SK-N-SH (cell line): Measurements from ENCODE around the gene GSTO1.

Experiments used
- CTCF ChIP-seq: fragments of 200-600 bp; sonication (generic); IDR thresholded peaks from 2 replicates; pipeline ENCODE4 v1.6.1; 2017; ENCODE audit warnings: antibody characterized with exemption, mild to moderate bottlenecking, moderate library complexity
- EP300 ChIP-seq, 2 experiments: IDR thresholded peaks; 2 replicates each; pipeline versions ENCODE4 v1.4.0 to v1.6.1; 2012; ENCODE audit warnings: borderline replicate concordance in 1 of 2, low read depth in 1 of 2, low read length in 1 of 2
- FOXM1 ChIP-seq: IDR thresholded peaks from 2 replicates; pipeline ENCODE4 v1.4.0; 2012; ENCODE audit warnings: low read depth, mild to moderate bottlenecking
- GATA2 ChIP-seq: sonication (generic); formaldehyde crosslinking; IDR thresholded peaks from 2 replicates; pipeline ENCODE4 v1.5.0; 2020; ENCODE audit warnings: mild to moderate bottlenecking, missing genetic modification reagents
- IRF3 ChIP-seq: fragments of 150-350 bp; IDR thresholded peaks from 2 replicates; pipeline ENCODE4 v1.6.1; 2016; ENCODE audit warnings: mild to moderate bottlenecking, low read depth, low read length
- JUND ChIP-seq: IDR thresholded peaks from 2 replicates; pipeline ENCODE4 v1.4.0; 2012
- NRF1 ChIP-seq: IDR thresholded peaks from 2 replicates; pipeline ENCODE4 v1.6.1; 2012; ENCODE audit warnings: low read depth, mild to moderate bottlenecking, low read length
- POLR2AphosphoS5 ChIP-seq: IDR thresholded peaks from 2 replicates; pipeline ENCODE4 v1.6.1; 2012; ENCODE audit warnings: low read depth, low read length
- RAD21 ChIP-seq: IDR thresholded peaks from 2 replicates; pipeline ENCODE4 v1.6.1; 2012; ENCODE audit warnings: mild to moderate bottlenecking, low read length
- RCOR1 ChIP-seq: fragments of 150-350 bp; IDR thresholded peaks from 2 replicates; pipeline ENCODE4 v1.6.1; 2017; ENCODE audit warnings: antibody characterized with exemption, low read length
- REST ChIP-seq: IDR thresholded peaks from 2 replicates; pipeline ENCODE4 v1.6.1; 2012; ENCODE audit warnings: mild to moderate bottlenecking, low read depth, low read length, moderate library complexity
- RFX5 ChIP-seq: IDR thresholded peaks from 2 replicates; pipeline ENCODE4 v1.6.1; 2012; ENCODE audit warnings: mild to moderate bottlenecking, improper control_type of control experiment, low read length
- RXRA ChIP-seq: IDR thresholded peaks from 2 replicates; pipeline ENCODE4 v1.4.0; 2012; ENCODE audit warnings: low read depth, mild to moderate bottlenecking, borderline replicate concordance
- SIN3A ChIP-seq: IDR thresholded peaks from 2 replicates; pipeline ENCODE4 v1.6.1; 2012; ENCODE audit warnings: low read depth, mild to moderate bottlenecking, low read length, moderate library complexity, borderline replicate concordance

GRCh38 chr10:104304927-104305326 is 50.2 kb downstream of the GSTO1 start:
- TF ChIP-seq EP300 (IDR thresholded peaks at IDR 0.05; ENCODE audit: borderline replicate concordance in 1 of 2, low read depth in 1 of 2, low read length in 1 of 2) = no peak
- TF ChIP-seq REST = no peak
- TF ChIP-seq CTCF = no peak
- TF ChIP-seq RFX5 = no peak
- no peak for TF ChIP-seq RCOR1
- TF ChIP-seq IRF3 = no peak
- no peak for TF ChIP-seq POLR2AphosphoS5
- no peak for TF ChIP-seq SIN3A
- no peak for TF ChIP-seq FOXM1
- no peak for TF ChIP-seq NRF1
- no peak for TF ChIP-seq GATA2 (CRISPR knock-in tag)
- no peak for TF ChIP-seq JUND
- no peak for TF ChIP-seq RXRA
- TF ChIP-seq RAD21 = no peak
